Iris pigment epithelial cell (primary cell): ENCODE measurements around the gene TGM2.

Experiments
- DNase-seq: peaks from one replicate; pipeline ENCODE4 v3.0.0-alpha.2; 2011; ENCODE audit warnings: low read depth

The TGM2 gene

DNA sequence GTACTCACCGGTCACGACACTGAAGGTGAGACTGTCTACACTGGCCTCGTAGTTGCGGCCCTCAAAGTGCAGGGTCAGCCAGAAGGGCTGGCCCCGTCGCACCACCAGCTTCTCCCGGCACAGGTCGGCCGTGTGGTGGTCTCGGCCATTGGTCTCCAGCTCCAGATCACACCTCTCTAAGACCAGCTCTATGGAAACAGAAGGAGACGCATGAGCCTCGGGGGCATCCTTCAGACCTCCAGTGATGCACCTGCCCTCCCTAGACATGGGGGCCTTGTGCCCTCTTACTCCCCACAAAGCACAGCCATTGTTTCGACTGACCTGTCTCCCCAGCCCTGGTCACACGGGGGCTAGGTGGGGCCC, 3.7 kb downstream of the TGM2 start:
- no peak for DNase-seq

DNA sequence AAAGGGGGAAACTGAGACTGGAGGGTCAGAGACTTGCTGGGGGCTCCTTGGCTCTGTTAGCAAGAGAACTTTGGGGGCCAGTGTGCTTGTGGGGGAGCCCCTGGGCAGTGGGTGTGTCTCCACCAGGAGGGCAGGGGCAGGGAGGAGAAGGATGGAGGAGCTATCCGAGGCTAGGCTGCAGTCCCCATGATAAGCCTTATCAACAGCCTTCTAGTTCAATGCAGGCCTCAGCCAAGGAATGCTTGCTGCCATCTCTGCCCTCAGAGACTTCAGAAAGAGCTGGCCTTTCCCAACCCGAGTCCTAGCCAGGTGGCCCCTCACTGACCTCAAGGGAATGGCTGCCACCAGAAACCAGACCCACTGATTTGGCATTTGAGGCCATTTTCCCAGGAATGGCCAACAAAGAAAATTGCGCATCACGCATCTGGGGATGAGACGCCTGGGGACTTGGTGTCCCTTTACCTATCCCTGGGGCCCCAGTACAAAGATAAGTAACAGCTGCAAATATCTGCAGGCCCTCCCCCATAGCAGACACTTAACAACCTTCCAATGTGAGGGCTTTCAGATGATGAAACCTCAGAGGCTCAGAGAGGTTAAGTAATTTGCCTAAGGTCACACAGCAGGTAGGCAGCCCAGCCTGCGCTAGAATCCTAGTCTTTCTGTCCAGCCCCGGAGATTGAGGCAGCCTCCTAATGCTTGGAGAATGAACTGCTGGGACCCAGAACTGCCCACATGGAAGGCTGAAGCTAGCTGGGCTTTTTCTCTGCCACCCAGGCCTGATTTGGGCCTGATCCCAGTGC, 4.9 kb downstream of the TGM2 start:
- no peak for DNase-seq

DNA sequence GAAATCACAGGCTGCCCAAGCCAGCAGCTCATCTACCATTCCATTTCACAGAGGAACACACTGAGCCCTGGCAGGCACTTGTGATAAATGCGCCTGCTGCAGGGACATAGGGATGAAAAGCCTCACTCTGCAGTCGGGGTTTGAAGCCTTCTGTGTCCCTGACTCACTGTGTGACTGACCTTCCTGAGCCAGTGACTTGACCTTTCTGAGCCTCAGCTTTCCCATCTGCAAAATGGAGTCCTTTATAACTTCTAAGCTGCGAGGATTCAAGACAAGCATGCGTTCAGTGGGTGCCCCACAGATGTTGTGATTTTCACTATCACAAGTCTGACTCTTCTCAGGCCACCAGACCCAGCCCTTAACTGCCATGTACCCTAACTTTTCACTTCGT, 5.5 kb downstream of the TGM2 start:
- no peak for DNase-seq

DNA sequence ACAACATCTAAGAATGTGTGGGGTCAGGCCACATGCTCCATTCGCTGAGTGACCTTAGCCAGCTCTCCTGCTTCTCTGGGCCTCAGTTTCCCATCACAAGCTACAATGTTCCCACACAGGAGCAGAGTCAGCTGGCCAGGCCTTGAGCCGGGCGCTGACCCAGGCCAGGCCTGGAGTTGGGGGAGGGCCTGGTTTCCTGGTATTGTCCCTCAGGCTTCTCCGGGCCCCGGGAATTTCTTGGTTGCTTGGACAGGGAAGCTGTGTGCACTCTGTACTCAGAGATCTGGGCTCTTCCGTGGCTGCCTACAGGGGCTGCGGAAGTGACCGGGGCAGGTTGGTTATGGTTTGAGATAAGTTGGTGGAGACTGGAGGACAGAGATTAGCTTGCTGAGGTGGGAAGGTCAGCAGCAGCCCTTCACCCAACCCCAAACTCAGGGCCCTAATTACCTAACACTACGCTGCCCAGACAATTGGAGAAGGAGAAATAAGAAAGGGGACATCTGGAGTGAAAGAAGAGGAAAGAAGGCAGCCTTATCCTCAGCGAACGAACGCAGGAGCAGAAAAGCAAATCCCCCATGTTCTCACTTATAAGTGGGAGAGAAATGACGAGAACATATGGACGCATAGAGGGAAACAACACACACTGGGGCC, 6.2 kb downstream of the TGM2 start:
- no peak for DNase-seq

DNA sequence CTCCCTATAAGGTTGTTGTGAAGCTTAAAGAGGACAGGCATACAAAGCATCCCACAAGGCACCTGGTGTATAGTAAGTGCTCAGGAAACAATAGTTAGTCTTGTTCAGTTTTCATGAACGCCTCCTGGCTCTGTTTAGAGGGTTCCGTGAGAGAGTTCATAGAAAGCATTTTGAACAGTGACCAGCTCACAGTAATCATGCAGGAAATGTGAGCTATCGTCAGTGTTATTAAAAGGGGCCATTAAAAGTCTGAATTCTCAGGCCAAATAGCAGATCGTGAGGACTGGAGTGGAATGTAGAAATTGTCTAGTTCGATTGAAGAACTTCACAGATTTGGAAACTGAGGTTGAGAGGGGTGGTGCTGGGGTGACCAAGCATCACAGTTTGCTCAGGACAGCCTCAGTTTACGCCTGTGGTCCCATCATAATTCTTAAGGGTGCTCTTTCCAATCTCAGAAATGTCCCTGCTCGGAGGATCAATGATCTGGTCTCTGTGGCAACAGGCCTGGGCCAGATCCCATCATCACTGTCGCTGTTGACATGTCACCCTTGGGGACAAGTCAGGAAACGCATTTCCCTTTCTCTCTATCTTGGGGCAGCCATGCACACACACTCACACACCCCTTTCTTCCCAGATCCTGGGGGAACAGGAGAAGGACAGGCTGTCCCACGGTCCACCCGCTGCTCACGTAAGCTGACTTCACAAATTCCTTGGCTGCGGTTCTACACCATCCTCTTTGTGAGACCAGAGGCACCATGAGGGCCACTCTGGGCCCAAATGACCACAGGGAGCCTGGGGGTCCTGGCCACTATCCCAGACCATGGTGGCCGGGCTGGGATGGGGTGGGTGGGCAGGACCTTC, 7.2 kb downstream of the TGM2 start:
- peak; percentile 41 for DNase-seq

DNA sequence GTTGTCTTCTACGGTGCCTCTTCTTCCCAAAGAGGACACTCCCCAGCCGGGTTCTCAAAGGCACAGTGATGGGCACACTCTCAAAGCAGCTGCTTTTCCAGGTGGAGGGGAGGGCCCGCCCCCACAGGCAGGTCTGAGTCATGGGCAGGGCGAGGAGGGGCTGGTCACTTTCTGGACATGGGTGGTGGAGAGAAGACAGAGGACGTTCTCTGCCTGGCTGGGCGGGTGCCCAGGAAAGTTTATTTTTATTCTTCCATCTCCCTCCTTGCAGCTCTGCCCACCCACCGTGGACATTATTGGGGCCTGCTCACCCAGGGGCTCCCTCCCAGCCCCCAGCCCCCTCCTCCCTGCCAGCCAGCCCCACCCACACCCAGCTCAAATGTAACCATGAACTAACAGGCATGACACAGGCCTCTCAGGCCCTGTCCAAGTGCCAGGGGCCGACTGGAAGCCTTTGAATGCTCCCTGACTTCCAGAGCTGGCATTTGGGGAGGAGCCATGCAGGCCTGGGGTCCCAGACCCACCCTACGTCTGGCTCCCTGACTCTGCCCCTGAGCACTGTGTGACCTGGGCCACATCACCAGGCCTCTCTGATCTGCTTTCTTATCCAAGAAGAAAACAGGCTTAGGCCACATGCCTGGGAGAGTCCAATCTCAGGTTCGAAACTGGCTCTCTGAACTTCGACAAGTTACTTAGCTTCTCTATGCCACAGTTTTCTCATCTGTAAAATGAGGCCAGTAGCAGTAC, 8.0 kb downstream of the TGM2 start:
- no peak for DNase-seq

DNA sequence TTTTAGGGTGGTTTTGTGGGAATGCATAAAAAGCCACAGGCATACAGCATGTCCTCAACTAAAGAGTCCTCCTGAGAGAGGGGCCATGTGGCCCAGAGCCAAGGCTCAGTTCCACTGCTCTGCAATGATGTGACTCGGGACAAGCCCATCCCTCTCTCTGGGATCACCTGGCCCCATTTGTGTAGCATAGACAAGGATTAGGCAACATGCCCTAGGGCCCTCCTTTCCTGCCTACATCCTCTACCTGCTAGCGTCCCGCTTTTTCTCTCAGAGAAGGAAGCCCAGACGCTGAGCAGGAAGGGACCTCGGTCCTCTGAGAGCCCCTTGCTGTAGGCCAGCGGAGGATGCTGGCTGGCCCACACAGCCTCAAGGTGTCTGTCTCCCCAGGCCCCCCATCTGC, 8.8 kb downstream of the TGM2 start:
- no peak for DNase-seq

DNA sequence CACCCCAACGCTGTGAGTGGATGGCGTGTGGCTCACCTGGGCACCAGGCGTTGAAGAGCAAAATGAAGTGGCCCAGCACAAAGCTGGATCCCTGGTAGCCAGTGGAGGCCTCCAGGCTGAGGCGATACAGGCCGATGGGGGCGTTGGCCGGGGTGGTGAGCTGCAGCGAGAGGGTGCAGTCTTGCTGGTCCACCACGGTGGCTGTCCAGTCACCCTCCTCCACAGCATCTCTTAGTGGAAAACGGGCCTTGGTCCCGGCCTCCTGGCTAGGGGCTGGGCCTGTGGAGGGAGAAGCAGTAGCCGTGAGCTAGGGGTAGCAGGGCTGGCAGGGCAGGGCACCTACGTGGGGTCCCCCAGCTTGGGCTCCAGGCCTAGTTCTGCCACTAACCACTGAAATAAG, 9.3 kb downstream of the TGM2 start:
- no peak for DNase-seq

DNA sequence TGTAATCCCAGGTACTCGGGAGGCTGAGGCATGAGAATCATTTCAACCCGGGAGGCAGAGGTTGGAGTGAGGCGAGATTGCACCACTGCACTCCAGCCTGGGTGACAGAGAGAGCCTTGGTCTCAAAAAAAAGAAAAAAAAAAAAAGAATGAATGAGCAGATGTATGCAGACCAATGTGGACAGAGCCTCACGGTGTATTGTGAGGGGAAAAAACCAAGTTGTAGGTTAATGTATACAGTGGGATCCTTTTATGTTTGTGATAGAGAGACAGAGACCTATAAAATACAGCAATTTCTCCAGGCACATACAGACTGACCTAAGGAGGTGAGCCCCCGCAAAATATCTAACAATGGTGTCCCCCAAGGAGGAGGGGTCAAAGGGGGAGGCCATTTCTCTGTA, 11.7 kb downstream of the TGM2 start:
- DNase-seq: no peak

DNA sequence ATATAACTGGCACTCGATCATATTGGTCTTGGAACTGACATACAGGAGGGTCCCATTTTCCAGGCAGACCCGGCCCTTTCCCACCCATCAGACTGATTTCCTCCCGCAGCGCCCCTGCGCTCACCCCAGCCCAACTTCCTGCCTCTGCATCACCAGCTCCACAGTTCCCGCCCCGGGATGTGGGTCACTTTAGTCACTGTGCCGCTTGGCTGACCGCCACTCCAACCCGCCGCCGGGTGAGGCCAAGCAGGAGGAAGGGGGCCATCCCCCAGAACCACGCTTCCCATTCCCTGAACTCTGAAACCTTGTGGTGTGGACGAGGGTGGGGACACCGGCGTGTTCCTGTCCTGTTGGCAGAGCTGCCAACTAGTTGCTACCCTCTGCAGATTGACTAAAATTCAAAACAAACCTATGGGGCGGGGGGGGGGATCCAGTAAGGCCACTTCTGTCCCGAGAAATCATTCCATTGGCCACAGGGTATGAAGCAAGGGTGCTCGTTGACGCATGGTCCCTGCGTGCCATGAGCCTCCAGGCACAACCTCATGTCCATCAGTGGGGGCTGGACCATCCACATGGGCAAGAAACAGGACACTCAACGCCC, 12.3 kb downstream of the TGM2 start:
- peak; percentile 61 for DNase-seq

DNA sequence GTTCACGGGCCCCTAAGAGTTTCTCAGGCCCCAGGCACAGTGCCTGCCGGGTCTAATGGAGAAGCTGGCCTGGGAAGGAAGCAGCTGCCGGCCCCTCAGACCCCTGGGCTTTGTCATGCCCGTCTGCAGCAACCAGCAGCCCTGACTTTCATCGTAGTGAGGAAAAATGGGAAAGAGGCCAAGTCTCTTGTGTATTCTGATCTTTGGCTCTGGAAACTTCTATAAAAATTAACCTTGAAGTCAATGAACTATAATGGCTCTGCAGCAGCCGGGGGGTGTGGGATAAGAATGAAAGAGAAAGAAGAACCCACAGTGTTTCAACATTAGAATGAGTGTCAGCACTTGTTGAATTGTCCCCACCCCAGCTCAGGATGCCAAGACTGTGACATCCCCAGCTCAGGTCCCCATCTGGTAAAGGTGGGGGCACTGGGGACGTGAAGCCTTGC, 12.9 kb downstream of the TGM2 start:
- DNase-seq: peak; percentile 74

DNA sequence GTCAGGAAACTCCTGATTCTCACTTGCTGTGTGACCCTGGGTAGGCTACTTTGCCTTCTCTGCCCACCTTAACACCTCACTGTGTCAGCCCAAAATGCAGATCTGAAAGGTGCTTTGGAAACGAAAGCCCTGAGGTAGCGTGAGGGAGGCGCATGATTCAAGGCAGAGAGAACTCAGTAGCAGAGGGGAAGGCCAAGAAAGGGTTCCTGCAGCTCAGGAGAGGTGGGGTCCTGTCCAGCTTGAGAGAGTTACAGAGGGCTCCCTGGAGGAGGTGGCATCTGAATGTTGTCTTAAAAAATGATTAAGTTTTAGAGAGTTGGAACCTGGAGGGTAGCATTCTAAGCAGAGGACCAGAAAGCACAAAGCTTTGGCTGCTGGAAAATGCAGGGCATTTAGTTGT, 13.6 kb downstream of the TGM2 start:
- no peak for DNase-seq

DNA sequence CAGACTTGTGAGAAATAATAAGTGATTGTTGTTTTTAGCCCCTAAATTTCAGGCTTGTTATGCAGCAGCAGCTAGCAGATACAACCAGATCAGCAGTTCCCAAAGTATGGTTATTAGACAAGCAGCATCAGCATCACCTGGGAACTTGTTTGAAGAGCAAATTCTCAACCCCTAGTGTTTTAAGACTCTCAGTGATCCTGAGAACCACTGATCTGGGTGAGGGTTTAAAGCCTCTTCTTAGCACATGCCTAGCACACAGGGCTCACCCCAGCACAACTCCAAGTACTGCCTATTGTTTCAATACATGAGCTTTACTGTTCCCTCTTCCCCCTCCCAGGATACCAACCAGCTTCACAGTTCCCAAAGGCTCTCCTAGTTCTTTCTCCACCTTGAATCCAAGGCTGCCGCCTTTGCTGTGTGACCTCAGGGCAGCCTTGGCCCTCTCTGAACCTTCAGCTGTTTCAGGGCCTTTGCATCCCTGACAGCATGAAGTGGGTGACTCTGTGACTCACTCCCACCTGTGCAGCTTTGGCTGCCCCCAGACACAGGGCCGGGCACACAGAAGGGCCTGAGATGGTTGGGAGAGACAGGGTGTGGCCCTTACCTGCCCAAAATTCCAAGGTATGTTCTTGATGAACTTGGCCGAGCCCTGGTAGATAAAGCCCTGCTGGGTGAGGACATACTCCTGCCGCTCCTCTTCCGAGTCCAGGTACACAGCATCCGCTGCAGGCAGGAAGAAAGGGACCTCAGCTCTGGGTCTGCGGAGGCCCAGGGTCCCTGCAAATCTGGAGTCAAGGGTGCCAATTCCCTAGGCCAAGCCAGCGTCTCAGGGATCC, 14.5 kb downstream of the TGM2 start:
- no peak for DNase-seq

DNA sequence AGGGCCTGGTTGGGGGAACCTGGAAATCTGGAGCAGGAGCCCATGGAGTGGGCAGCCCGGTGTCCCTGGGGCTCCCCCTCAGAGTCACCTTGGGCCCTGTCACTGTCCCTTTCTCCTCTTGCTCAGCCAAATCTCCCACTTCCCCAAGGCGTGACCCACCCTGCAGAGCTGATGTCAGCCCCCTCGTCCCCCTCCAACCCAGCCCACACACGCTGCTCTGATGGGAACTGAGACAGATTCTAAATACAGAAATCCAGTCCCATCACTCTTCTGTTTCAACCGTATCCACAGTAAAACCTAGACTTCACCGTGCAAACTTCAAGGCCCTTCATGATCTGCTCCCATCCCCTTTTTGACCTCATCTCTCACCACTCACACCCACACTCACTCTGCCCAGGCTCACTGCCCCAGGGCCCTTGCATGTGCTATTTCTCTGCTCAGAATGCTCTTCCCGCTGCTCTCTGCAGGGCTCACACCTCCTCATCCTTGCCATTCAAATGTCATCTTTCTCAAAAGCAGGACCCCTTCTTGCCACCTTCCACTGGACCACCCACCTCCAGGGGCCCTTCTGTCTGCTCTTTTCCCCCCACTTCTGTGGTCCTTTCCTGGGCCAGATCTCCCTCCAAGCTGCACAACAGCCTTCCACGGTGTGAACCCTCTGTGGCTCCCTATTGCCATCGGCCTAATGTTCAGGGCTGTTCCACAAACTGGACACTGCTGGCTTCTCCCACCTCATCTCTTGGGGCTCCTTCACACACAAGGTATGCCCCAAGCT, 16.6 kb downstream of the TGM2 start:
- DNase-seq: no peak

DNA sequence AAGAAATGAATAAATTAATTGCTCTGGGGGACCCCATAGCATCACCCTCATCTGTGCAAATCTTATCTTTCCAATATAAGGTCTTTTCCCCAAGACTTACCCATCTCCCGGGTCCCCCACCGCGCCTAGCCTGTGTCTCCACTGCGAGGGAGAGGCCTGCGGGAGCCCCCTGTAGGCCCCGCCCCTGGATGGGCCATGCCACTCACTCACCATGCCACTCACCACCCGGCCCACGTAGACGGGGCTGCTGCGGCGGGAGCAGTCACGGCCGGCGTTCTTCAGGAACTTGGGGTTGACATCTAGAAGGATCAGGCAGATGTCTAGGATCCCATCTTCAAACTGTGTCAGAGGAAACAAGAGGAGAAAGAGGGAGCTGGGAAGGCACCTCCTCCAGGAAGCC, 17.3 kb downstream of the TGM2 start:
- no peak for DNase-seq

DNA sequence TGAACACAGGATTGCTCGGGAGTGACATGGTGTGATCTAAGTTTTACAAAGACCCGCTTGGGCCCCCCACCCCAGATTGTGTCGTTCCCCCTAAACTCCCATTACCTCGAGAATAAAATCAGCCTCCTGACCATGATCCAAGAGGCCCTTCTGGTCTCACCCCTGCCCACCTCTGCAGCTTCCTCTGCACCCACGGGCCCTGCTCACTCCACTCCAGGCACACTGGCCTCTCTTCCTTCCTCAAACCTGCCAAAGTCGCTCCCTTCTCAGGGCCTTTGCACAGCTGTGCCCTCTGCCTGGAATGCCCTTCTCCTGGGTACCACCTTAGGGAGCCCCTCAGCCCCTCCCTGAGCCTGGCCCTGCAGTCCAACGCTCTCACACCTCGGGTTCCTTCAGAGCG, 17.9 kb downstream of the TGM2 start:
- no peak for DNase-seq

DNA sequence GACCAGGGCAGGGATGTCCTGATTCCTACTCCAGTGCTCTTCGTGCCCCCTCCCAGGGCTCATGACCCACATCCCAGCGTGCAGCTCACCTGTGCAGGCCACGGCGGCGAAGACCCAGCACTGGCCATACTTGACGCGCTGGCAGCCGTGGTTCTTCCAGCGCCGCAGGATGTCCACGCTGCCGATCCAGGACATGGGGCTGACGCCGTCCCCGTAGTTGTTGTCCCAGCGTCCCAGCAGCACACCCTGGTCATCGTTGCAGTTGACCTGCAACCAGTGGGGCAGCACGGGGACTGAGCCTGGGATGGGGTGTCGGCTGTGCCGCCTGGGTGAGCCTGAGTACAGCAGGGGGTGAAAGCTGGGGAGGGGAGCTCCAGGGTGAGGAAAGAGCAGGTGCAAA, 18.4 kb downstream of the TGM2 start:
- no peak for DNase-seq

DNA sequence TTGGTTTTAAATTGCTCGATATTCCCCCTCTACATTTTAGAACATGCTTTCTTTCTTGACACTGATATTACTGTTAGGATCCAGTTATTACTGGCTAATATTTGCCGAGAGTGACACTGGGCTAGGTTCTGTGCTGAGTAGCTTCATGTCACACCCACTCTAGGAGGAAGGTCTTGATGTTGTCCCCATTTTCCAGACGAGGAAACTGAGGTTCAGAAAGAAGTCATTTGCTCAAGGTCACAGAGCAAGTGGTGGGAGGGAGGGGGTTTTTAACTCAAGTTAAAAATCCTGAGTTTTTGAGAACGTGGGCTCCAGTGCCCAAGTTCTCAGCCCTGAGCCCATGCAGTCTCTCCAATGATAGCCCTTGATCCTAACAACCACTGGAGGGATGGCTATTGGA, 18.9 kb downstream of the TGM2 start:
- no peak for DNase-seq

DNA sequence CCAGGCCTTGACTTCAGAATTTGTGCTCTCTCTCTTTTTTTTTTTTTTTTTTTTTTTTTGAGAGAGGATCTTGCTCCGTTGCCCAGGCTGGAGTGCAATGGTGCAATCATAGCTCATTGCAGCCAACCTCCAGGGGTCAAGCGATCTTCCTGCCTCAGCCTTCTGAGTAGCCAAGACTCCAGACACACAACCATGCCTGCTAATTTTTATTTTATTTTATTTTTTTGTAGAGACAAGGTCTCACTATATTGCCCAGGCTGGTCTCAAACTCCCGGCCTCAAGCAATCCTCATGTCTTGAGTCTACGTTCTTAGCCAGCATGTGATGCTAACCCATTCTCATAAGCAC, 19.4 kb downstream of the TGM2 start:
- no peak for DNase-seq
